GM08714 (cell line): ENCODE data around the gene LRP8.

Source experiments
- H3K4me3 ChIP-seq: fragments of 200-500 bp; sonication (Bioruptor generic); 2 replicates; pipeline ENCODE4 v1.5.1; 2014; ENCODE audit warnings: mild to moderate bottlenecking, low read length, inconsistent platforms
- ZNF274 ChIP-seq: IDR thresholded peaks from 2 replicates; pipeline ENCODE4 v1.6.1; 2012; ENCODE audit warnings: mild to moderate bottlenecking, low read depth, low read length

The LRP8 gene

DNA sequence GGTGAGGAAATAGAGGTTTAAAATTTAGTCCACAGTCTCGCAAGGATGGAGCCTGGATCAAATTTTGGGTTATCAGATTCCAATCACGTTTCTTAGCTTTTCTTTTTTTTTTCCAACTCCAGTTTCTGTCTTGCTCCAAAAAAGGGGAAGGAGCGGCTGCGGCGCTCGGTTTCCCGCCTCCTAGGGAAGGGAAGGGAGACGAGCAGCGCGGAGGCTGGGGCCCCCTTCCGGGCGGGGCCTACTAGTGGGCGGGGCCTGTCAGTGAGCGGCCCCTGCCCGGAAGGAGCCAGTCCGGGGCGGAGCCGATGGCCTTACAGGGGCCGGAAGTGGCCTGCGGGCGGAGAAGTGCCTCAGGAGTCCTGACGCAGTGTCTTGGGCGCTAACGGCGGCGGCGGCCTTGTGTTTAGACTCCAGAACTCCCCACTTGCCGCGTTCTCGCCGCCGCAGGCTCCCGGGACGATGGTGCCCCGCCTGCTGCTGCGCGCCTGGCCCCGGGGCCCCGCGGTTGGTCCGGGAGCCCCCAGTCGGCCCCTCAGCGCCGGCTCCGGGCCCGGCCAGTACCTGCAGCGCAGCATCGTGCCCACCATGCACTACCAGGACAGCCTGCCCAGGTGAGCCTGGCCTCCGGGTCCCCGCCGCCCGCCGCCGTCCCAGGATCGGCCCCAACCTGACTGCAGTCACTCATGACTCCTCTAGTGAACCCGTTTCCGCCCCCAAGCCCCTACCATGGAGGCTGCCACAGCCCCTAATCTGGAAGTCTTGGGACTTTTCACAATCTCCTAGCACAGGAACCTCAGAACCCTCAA is 131.2 kb downstream of the LRP8 start, which contains the start of gene CPT2:
Gene CPT2, plus strand, starts transcription at position 340 of the 806 bp plus-strand sequence. Its CDS starts 120 bp downstream, at position 460.
- no peak for TF ChIP-seq ZNF274
- peak within 1 kb of the TSS; percentile 96 for H3K4me3 ChIP-seq

DNA sequence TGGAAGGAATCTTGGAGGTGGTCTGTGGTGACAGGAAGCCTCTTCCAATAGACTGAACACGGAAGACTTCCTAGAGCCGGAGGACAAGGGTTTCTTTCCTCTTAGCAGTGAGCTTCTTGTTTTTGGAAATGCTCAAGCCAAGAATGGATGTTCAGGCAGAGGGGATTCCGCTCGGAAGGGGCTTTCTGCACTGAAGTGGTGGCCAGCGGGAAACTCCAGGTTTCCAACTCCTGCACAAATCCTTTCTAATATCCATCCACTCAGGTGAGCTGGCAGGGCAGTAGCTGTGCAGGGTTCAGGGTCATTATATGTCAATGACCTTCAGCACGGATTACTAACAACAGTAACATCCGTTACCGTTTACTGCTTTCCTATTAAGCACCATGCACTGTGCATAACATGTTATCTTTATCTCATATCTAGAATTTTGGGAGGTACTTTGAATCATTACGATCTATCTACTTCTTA is 131.8 kb downstream of the LRP8 start:
- H3K4me3 ChIP-seq: peak overlapping the region; percentile 96; the same call in 1 of the 2 replicates
- TF ChIP-seq ZNF274: no peak

DNA sequence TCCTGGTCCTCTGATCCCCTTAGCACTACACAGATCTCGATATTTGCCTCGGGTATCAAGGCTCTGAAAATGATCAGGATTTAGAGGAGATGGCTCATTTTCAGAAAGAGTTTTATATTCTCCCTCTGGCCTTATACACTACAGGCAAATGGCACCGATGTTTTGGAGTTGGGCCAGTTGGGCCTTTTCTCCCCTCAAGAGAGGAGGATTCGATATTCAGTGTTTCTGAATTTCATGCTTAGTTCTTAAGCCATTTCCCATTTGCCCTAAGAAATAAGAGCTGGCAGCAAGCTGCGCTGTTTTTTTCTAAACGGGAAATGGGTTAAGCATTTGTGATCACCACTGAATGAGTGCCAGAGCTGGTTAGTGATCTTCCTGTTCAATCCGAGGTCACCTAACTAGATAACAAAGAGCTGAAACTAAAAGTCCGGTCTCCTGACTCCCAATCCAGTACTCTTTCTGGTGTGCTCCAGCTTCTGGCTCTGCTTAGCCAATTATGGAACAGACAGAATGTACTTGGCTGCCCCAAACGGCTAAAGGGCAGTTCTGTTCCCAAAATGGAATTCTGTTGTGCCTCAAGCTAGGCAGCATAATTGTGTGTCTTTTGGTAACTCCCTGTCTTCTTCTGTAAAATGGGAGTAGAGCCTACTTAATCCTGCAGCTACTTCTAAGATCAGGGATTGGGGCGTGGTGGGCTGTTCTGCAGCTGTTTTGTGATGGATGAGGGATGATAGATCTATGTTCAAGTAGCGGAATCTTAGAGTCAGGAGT is 132.4 kb downstream of the LRP8 start:
- no peak for TF ChIP-seq ZNF274
- no peak overlapping the region for H3K4me3 ChIP-seq
